PC-9 (cell line): ENCODE data around the gene LINC00632. TPM values are rescaled to one million over a fixed set of nuclear protein-coding genes. Genes with fewer than 3 reads are reported as not detected.

Experiments
- BruUV-seq: library from RNA; stranded (reverse); fragments of 400-500 nt; replicated peaks from 2 replicates; lab custom pipeline; 2021; lab: Mats Ljungman, UMichigan
- CTCF ChIA-PET: fragments of 300-600 bp; sonication (Branson Sonifier 250); formaldehyde crosslinking; loops from one replicate; lab custom pipeline; 2022; ENCODE audit warnings: antibody characterized with exemption; lab: Charles Lee
- POLR2A ChIA-PET: fragments of 300-600 bp; sonication (Branson Sonifier 250); formaldehyde crosslinking; loops from one replicate; lab custom pipeline; 2022; ENCODE audit warnings: antibody characterized with exemption; ENCODE audit not compliant: unreplicated experiment; lab: Charles Lee
- DNase-seq, 2 experiments: peaks; one replicate each; pipeline versions ENCODE4 v3.0.0 to v3.0.0-alpha.2; 2015 to 2022; ENCODE audit warnings: mixed read lengths in 1 of 2
- H2AFZ ChIP-seq: fragments of 200-600 bp; sonication (generic); 2 replicates; pipeline ENCODE4 v1.8.1; 2017; ENCODE audit warnings: antibody characterized with exemption
- H3F3A ChIP-seq: fragments of 200-600 bp; sonication (generic); 2 replicates; pipeline ENCODE4 v1.8.1; 2017; ENCODE audit warnings: antibody characterized with exemption, mild to moderate bottlenecking, low read depth; ENCODE audit not compliant: insufficient read depth
- H3K27ac ChIP-seq: fragments of 200-600 bp; sonication (generic); 2 replicates; pipeline ENCODE4 v1.6.1; 2016; ENCODE audit warnings: mixed run types
- H3K27me3 ChIP-seq: fragments of 200-600 bp; sonication (generic); 2 replicates; pipeline ENCODE4 v1.6.1; 2016; ENCODE audit warnings: low read depth, mixed run types; ENCODE audit not compliant: insufficient read depth
- H3K36me3 ChIP-seq: fragments of 200-600 bp; sonication (generic); 2 replicates; pipeline ENCODE4 v1.6.1; 2016; ENCODE audit warnings: low read depth, mixed run types
- H3K4me1 ChIP-seq: fragments of 200-600 bp; sonication (generic); replicated peaks from 2 replicates; pipeline ENCODE4 v1.6.1; 2016; ENCODE audit warnings: mixed run types; ENCODE audit not compliant: insufficient read depth
- H3K4me2 ChIP-seq: fragments of 200-600 bp; sonication (generic); 2 replicates; pipeline ENCODE4 v1.6.1; 2017; ENCODE audit warnings: mixed run types
- H3K4me3 ChIP-seq: fragments of 200-600 bp; sonication (generic); 2 replicates; pipeline ENCODE4 v1.6.1; 2016; ENCODE audit warnings: mixed run types
- H3K79me2 ChIP-seq: fragments of 200-600 bp; sonication (generic); 2 replicates; pipeline ENCODE4 v1.6.1; 2017; ENCODE audit warnings: low read depth, mixed run types
- H3K9me2 ChIP-seq: fragments of 200-600 bp; sonication (generic); 2 replicates; pipeline ENCODE4 v1.8.1; 2017; ENCODE audit warnings: mild to moderate bottlenecking; ENCODE audit not compliant: insufficient read depth
- H3K9me3 ChIP-seq: fragments of 200-600 bp; sonication (generic); 2 replicates; pipeline ENCODE4 v1.8.1; 2016; ENCODE audit warnings: low read depth; ENCODE audit not compliant: insufficient read depth
- H4K20me1 ChIP-seq: fragments of 200-600 bp; sonication (generic); 2 replicates; pipeline ENCODE4 v1.8.1; 2017; ENCODE audit not compliant: insufficient read depth
- EZH2 ChIP-seq: fragments of 200-600 bp; sonication (generic); IDR thresholded peaks from 2 replicates; pipeline ENCODE4 v1.8.0; 2017; ENCODE audit warnings: antibody characterized with exemption, low read depth
- intact Hi-C: fragments of 100-400 bp; cut with micrococcal nuclease; formaldehyde crosslinking; loops from one replicate; pipeline ENCODE4 v1.10.0; 2022; ENCODE audit not compliant: unreplicated experiment
- total RNA-seq: library from RNA; stranded (reverse); gene quantifications from 2 replicates; pipeline ENCODE4 v1.2.3, GENCODE V29; 2021
- TF ChIP-seq, protein P1 (sequence below): fragments of 200-600 bp; sonication (generic); conservative IDR thresholded peaks from 2 replicates; pipeline ENCODE4 v1.6.1; 2017; ENCODE audit warnings: mixed run types, antibody characterized with exemption, mild to moderate bottlenecking, moderate library complexity

Gene LINC00632
- total RNA-seq, 1 experiment from 2014 or later: 0.46 TPM

GRCh38 chrX:140815868-140816267 lies 106.3 kb downstream of the LINC00632 start:
- ChIA-PET POLR2A (no interaction called here), CTCF (no interaction called here)
- H3K4me2 ChIP-seq: no peak overlapping the region
- no peaks in the 10 kb centered on the region for H3K36me3 ChIP-seq
- H3K27ac ChIP-seq: no peak overlapping the region
- H2AFZ ChIP-seq: no peak overlapping the region
- no peak overlapping the region for H3K4me3 ChIP-seq
- H3K79me2 ChIP-seq: no peaks in the 10 kb centered on the region
- H4K20me1 ChIP-seq: no peaks in the 10 kb centered on the region
- no peaks in the 10 kb centered on the region for H3K9me3 ChIP-seq
- no TSS peak for BruUV-seq
- H3K27me3 ChIP-seq: peaks cover 10% of the 10 kb centered on the region; the same call in 1 of the 2 replicates
- H3K9me2 ChIP-seq: no peaks in the 10 kb centered on the region
- no peaks in the 10 kb centered on the region for H3F3A ChIP-seq
- no peaks in the 10 kb centered on the region for H3K4me1 ChIP-seq
- intact Hi-C loops: no loop called here
- TF ChIP-seq, protein P1, sequence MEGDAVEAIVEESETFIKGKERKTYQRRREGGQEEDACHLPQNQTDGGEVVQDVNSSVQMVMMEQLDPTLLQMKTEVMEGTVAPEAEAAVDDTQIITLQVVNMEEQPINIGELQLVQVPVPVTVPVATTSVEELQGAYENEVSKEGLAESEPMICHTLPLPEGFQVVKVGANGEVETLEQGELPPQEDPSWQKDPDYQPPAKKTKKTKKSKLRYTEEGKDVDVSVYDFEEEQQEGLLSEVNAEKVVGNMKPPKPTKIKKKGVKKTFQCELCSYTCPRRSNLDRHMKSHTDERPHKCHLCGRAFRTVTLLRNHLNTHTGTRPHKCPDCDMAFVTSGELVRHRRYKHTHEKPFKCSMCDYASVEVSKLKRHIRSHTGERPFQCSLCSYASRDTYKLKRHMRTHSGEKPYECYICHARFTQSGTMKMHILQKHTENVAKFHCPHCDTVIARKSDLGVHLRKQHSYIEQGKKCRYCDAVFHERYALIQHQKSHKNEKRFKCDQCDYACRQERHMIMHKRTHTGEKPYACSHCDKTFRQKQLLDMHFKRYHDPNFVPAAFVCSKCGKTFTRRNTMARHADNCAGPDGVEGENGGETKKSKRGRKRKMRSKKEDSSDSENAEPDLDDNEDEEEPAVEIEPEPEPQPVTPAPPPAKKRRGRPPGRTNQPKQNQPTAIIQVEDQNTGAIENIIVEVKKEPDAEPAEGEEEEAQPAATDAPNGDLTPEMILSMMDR: no peak
- TF ChIP-seq EZH2: no peak
- peak in 1 of 2 experiments; percentile 37 for DNase-seq

DNA sequence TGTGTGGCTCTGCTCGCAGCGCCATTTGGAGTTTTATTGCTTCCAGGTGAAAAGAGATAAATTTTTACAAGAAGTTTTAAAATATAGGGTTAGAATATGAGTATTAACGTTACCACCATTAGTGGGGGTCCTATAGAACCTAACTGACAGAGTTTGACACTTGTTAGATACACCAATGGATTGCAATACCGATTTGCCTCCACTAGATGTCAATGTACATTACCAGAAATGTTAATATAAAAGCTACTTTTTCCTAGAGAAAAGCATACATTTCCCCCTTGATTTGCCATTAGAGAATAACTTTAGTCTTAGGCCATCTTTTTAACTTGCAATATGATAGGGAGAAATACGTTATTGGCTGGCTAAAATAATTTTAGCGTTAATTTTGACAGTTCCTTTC lies 108.4 kb downstream of the LINC00632 start:
- no TSS peak for BruUV-seq
- Histone ChIP-seq H3K9me3 (no peaks in the 10 kb centered on the region), H3K36me3 (no peaks in the 10 kb centered on the region), H3K79me2 (no peaks in the 10 kb centered on the region), H4K20me1 (no peaks in the 10 kb centered on the region), H3K9me2 (no peaks in the 10 kb centered on the region), H3K4me3 (no peak overlapping the region), H3K4me2 (no peak overlapping the region), H3K27ac (no peak overlapping the region), H3K27me3 (peaks cover 13% of the 10 kb centered on the region; the same call in 1 of the 2 replicates), H3K4me1 (no peaks in the 10 kb centered on the region), H3F3A (no peaks in the 10 kb centered on the region), H2AFZ (no peak overlapping the region)
- no peak for TF ChIP-seq EZH2
- TF ChIP-seq, protein P1: peak; percentile 76
- ChIA-PET CTCF (interaction anchor here (0.6 to 0.7 kb wide), 2 partner anchors 12 to 802 kb away, joined by 4 to 9 read pairs; no protein-coding TSS in a partner anchor), POLR2A (no interaction called here)
- intact Hi-C loops: no loop called here
- DNase-seq: no peak

DNA sequence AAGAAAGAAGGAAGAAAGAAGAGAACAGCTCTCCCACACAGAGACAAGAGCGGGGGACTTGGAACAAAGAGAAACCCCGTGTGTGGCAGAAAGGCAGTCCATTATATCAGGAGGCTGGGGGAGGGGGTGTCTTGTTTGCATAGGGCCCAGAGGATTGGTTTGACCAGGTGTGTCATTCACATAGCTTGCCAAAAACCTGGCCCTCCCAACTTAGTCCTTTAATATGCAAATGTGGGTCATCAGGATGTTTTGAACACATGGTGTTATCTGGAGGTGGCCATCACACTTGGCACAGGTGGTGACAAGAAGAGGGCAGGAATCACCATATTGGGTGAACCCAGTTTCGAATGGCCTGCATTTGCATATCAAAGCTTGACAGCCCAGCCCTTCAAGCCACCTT lies 111.7 kb downstream of the LINC00632 start:
- no TSS peak for BruUV-seq

More for the DNA sequence above, 111.7 kb downstream of the LINC00632 start:
- no peaks in the 10 kb centered on the region for H4K20me1 ChIP-seq
- H3F3A ChIP-seq: no peaks in the 10 kb centered on the region
- intact Hi-C loops: no loop called here
- H3K4me2 ChIP-seq: no peak overlapping the region
- H2AFZ ChIP-seq: no peak overlapping the region
- H3K27me3 ChIP-seq: peaks cover 18% of the 10 kb centered on the region; the same call in 1 of the 2 replicates
- H3K79me2 ChIP-seq: no peaks in the 10 kb centered on the region
- ChIA-PET POLR2A (no interaction called here), CTCF (no interaction called here)
- no peaks in the 10 kb centered on the region for H3K4me1 ChIP-seq
- H3K4me3 ChIP-seq: no peak overlapping the region
- no peak overlapping the region for H3K27ac ChIP-seq
- TF ChIP-seq, protein P1: no peak
- no peak for TF ChIP-seq EZH2
- H3K36me3 ChIP-seq: no peaks in the 10 kb centered on the region
- no peak for DNase-seq
- no peaks in the 10 kb centered on the region for H3K9me2 ChIP-seq
- no peaks in the 10 kb centered on the region for H3K9me3 ChIP-seq
